Activated naive CD4-positive, alpha-beta T cell treated with anti-CD3 and anti-CD28 coated beads, Interleukin-2, amount 50 U/mL, for 24 hours (primary cell): ENCODE data around the gene TOX4.

Experiments used
- H3K27ac Mint-ChIP-seq: one replicate; pipeline ENCODE4 v1.8.0; 2021; ENCODE audit warnings: mild to moderate bottlenecking, mixed read lengths
- H3K27me3 Mint-ChIP-seq: one replicate; pipeline ENCODE4 v1.8.0; 2021; ENCODE audit warnings: mixed read lengths
- H3K36me3 Mint-ChIP-seq: one replicate; pipeline ENCODE4 v1.8.0; 2021; ENCODE audit warnings: mixed read lengths
- H3K4me1 Mint-ChIP-seq: one replicate; pipeline ENCODE4 v1.8.0; 2021; ENCODE audit warnings: mixed read lengths
- H3K4me3 Mint-ChIP-seq: one replicate; pipeline ENCODE4 v1.8.0; 2021; ENCODE audit warnings: mild to moderate bottlenecking, mixed read lengths
- H3K9me3 Mint-ChIP-seq: one replicate; pipeline ENCODE4 v1.8.0; 2021; ENCODE audit warnings: mixed read lengths

TOX4 gene

GRCh38 chr14:21486640-21487087 is 9.7 kb downstream of the TOX4 start:
- Mint-ChIP-seq H3K27ac (peak overlapping the region; percentile 52), H3K9me3 (no peaks in the 10 kb centered on the region), H3K4me3 (no peak overlapping the region), H3K27me3 (no peaks in the 10 kb centered on the region), H3K36me3 (peaks cover 2% of the 10 kb centered on the region), H3K4me1 (peaks cover 2% of the 10 kb centered on the region)

- peaks cover 17% of the 10 kb centered on the region for H3K4me1 Mint-ChIP-seq
- peaks cover 7% of the 10 kb centered on the region for H3K36me3 Mint-ChIP-seq
- no peak overlapping the region for H3K4me3 Mint-ChIP-seq
- H3K27me3 Mint-ChIP-seq = no peaks in the 10 kb centered on the region
- peak overlapping the region; percentile 65 for H3K27ac Mint-ChIP-seq
- H3K9me3 Mint-ChIP-seq = no peaks in the 10 kb centered on the region
Measured at GRCh38 chr14:21494902-21495762, 18.1 kb downstream of the TOX4 start.

- Mint-ChIP-seq H3K27me3 (no peaks in the 10 kb centered on the region), H3K27ac (no peak overlapping the region), H3K4me3 (no peak overlapping the region), H3K9me3 (no peaks in the 10 kb centered on the region), H3K36me3 (peaks cover 15% of the 10 kb centered on the region), H3K4me1 (peaks cover 26% of the 10 kb centered on the region)
Measured at GRCh38 chr14:21496453-21496852, 19.5 kb downstream of the TOX4 start.

DNA sequence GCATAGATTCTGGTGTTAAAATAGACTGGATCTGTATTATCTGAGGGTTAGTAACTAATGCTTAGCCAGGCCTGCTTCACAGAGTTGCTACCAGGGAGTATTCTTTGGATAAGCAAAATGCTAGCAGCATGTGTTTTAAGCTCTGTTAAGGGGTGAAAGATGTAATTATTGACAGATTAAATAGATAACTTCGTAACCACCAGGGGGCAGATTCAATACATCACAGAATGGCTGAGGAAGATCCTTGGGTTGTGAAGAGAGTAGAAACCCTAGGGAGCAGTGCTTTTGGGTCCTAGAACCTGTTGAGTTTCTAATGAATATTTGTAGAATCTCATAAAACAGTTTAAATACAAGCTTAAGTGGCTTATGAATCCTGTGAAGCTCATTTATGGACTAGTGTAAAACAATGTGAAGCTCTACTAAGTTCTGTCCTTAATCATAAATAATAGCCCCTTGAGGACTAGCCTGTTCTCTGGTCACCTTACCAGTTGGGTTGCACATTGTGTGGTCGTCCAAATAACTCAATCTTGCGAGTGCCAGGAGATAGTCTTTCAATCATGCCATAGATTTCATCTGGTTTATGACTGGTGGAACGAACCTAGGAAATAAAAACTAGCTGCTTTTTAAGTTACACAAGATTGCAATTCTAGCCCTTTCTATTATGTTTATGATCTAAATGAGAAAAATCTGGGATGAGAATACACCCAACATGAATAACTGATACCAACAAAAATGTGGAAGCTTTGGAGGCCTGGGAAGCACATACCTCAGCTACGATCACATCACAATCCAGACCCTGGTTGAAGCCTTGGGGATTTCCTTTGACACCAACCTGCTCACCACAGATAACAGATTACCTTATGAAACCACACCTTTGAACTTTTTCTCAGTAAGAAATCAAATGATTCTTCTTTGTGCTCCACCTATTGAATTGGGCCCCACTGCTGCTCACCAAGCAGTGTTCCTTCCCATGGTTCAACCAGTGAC is 21.8 kb downstream of the TOX4 start:
- Mint-ChIP-seq H3K27me3 (no peaks in the 10 kb centered on the region), H3K9me3 (no peaks in the 10 kb centered on the region), H3K36me3 (peaks cover 10% of the 10 kb centered on the region), H3K4me1 (peaks cover 30% of the 10 kb centered on the region), H3K4me3 (peak overlapping the region; percentile 13), H3K27ac (peak overlapping the region; percentile 89)

DNA sequence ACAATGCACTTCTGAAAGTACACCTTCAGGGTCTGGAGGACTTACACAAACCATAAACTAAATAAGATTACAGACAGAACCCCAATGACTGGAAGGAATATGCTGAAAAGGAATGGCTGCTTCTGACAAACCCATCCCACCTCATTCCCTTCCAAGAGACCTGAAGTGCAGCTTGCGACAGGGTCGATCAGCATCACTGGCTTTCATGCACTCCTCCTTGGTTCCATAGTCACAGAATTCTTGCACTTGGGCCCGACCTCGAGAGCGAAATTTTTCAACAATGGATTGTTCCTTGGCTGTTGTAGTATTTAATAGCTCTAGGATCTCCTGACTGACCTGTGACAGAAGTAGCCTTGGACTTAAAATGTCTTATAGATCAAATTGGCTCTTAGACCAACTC is 24.6 kb downstream of the TOX4 start:
- no peaks in the 10 kb centered on the region for H3K9me3 Mint-ChIP-seq
- H3K27me3 Mint-ChIP-seq = no peaks in the 10 kb centered on the region
- H3K36me3 Mint-ChIP-seq = peaks cover 8% of the 10 kb centered on the region
- no peak overlapping the region for H3K4me3 Mint-ChIP-seq
- peaks cover 41% of the 10 kb centered on the region for H3K4me1 Mint-ChIP-seq
- H3K27ac Mint-ChIP-seq = no peak overlapping the region

DNA sequence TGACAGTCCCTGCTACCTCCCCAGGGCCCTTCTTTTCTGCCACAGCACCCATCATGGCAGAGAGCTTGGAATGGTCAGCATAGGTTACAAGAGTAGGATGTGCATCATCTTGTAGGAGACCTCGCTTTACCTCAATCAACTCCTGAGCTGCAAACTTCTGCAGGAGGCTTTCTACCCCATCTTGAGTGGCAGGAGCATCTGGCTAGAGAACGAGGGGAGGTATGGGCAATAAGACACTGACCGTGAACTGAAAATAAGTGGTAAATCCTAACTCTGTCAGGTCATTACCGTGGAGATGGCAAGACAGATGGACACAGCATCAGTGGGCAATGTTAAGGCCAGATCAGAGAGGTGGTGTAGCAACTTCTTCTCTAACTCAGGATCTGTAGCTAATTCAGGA is 26.4 kb downstream of the TOX4 start:
- no peaks in the 10 kb centered on the region for H3K27me3 Mint-ChIP-seq
- H3K27ac Mint-ChIP-seq = peak overlapping the region; percentile 23
- H3K4me3 Mint-ChIP-seq = no peak overlapping the region
- H3K36me3 Mint-ChIP-seq = peaks cover 12% of the 10 kb centered on the region
- H3K4me1 Mint-ChIP-seq = peaks cover 52% of the 10 kb centered on the region
- no peaks in the 10 kb centered on the region for H3K9me3 Mint-ChIP-seq

- Mint-ChIP-seq H3K4me3 (peak overlapping the region; percentile 74), H3K4me1 (peaks cover 52% of the 10 kb centered on the region)
Measured at GRCh38 chr14:21505012-21505553, 28.1 kb downstream of the TOX4 start.

GRCh38 chr14:21506557-21506956 is 29.6 kb downstream of the TOX4 start:
- Mint-ChIP-seq H3K9me3 (no peaks in the 10 kb centered on the region), H3K27ac (no peak overlapping the region), H3K4me3 (no peak overlapping the region), H3K4me1 (peaks cover 51% of the 10 kb centered on the region), H3K27me3 (no peaks in the 10 kb centered on the region), H3K36me3 (peaks cover 13% of the 10 kb centered on the region)

More at GRCh38 chr14:21505012-21505553, 28.1 kb downstream of the TOX4 start:
- Mint-ChIP-seq H3K36me3 (peaks cover 16% of the 10 kb centered on the region), H3K9me3 (no peaks in the 10 kb centered on the region), H3K27ac (peak overlapping the region; percentile 91), H3K27me3 (no peaks in the 10 kb centered on the region)

DNA sequence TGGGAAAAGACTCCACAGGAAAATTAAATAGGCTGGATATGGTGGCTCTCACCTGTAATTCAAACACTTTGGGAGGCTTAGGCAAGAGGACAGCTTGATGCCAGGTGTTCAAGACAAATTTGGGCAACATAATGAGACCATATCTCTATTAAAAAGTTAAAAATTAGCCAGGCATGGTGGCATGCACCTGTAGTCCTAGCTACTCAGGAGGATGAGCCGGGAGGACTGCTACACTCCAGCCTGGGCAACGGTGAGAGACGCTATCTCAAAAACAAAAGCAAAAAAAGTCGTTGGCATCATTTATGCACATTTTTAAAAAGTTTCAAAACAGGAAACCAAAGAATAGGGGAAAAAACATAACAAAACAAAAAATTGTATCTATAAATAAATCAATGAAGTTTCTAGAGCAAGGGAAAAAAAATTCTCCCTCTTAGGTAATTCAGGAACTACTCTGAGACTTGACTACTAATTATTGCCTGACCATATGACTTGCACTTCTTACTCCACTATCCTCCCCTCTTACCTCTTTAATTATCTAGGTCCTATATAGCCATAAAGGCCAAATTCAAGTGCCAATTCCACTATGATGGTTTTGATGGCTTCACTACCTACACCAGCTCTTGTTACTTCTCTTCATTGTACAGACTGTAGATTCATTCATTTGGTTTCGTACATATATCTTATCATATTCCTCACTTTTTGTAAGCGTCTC is 32.6 kb downstream of the TOX4 start:
- no peaks in the 10 kb centered on the region for H3K27me3 Mint-ChIP-seq
- H3K9me3 Mint-ChIP-seq = no peaks in the 10 kb centered on the region
- peak overlapping the region; percentile 97 for H3K27ac Mint-ChIP-seq
- H3K4me1 Mint-ChIP-seq = peaks cover 50% of the 10 kb centered on the region
- peaks cover 13% of the 10 kb centered on the region for H3K36me3 Mint-ChIP-seq
- H3K4me3 Mint-ChIP-seq = peak overlapping the region; percentile 94

DNA sequence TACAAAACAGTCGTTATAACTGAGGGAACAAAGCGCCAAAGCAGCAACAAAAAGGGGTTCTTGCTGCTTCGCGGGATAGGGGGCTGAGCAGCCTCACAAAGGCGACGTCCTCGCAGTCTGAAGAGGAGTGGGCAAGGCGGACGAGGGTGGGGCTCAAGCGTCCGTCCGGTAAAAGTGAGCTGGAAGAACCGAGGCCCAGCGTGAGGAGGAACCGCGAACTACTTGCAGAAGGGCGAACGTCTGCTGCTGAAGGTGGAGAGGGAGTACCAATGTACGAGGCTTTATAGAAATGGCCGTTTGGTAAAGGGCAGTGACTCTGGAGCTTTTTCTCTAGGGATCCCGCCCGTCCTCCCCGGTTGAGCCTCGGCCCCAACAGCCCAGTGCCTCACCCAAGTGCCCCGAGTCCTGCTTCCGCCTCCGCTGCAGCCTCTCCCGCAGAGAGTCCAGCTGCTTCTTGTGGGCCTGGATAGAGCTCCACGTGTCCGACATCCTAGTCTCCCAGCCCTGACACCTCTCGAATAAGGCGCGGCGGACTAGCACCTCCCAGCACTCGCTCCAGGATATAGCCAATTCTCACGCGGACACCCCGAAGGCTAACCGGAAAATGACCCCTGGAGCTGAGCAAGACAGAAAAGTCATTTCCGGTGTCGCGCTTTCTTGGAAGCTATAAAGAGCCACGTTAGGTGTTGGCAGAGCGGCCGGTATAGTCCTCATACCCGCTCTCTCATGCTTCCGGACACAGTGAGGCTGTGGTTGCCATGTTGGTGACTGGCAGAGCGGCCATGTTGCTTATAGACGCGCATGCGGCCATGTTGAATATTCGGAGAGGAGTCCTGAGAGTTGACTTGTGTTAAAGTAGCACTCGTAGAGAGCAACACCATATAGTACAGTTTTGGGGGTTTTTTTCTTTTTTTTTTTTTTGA is 34.0 kb downstream of the TOX4 start, which contains the start of gene METTL3:
Gene METTL3 (minus strand): TSS at position 606 of the 923 bp plus-strand sequence. CDS start 117 bp downstream, at position 489.
- H3K9me3 Mint-ChIP-seq = no peaks in the 10 kb centered on the region
- no peaks in the 10 kb centered on the region for H3K27me3 Mint-ChIP-seq
- H3K27ac Mint-ChIP-seq = peak within 1 kb of the TSS; percentile 97
- H3K4me3 Mint-ChIP-seq = peak within 1 kb of the TSS; percentile 94
- peaks cover 13% of the 10 kb centered on the region for H3K36me3 Mint-ChIP-seq
- H3K4me1 Mint-ChIP-seq = peaks cover 39% of the 10 kb centered on the region

DNA sequence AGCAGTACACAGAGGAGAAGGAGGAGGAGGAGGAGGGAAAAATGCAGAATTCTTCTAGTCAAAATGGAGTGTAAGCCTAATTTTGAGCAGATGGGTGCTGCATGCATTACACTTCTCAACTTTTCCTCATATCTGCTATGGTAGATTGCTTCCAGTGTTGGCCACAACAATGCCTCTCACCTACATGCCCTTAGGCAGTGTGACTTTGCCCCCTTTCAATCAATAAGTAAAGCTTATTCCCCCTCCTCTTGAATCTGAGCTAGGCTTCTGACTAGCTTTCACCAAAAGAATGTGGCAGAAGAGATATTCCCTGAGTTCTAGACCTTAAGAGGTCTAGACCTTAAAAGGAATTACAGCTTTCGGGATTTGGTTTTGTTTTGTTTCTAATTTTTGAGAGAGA is 37.3 kb downstream of the TOX4 start:
- Mint-ChIP-seq H3K4me1 (peaks cover 18% of the 10 kb centered on the region), H3K9me3 (no peaks in the 10 kb centered on the region), H3K27me3 (no peaks in the 10 kb centered on the region), H3K4me3 (no peak overlapping the region), H3K27ac (no peak overlapping the region), H3K36me3 (peaks cover 8% of the 10 kb centered on the region)

DNA sequence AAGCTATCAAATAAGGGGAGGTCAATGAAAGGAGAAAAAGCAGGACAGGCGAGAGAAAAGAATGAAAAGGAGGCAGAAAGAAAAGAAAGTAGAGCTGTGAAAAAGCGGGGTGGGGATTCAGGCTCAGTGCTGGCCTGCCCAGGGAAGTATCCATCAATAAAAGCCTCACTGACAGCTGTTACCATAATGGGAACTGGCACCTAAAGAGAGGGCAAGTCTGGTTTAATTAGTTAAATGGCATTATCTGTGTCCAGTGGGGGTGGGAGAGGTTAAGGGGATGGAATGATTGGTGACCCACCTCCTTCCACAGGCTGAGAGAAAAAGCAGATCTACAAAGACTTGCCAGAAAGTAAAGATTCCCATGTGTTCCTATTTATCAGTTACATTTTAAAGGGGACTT is 41.7 kb downstream of the TOX4 start:
- Mint-ChIP-seq H3K27me3 (no peaks in the 10 kb centered on the region), H3K27ac (no peak overlapping the region), H3K4me1 (peaks cover 4% of the 10 kb centered on the region), H3K36me3 (no peaks in the 10 kb centered on the region), H3K9me3 (no peaks in the 10 kb centered on the region), H3K4me3 (no peak overlapping the region)

DNA sequence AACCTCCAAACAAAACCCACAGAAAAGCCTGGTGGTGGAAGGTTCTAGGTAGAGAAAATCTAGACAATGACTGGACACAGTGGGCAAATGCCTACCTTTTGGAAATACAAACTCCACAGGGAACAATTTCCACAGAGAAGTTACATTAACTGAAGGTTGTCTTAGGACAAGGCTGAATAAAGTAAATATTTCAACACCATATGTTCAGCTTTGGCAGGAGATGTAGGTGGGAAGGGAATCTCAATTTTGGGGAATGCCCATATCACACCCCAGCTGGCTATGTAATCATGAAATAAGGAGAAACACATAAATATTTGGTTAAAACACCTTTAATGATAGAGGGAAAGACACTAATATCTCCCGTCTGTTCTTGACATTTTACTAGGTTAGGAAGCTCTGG is 43.8 kb downstream of the TOX4 start:
- Mint-ChIP-seq H3K4me1 (peaks cover 9% of the 10 kb centered on the region), H3K4me3 (no peak overlapping the region), H3K27ac (no peak overlapping the region), H3K9me3 (no peaks in the 10 kb centered on the region), H3K36me3 (no peaks in the 10 kb centered on the region), H3K27me3 (no peaks in the 10 kb centered on the region)

- H3K36me3 Mint-ChIP-seq = no peaks in the 10 kb centered on the region
- no peak overlapping the region for H3K4me3 Mint-ChIP-seq
- no peak overlapping the region for H3K27ac Mint-ChIP-seq
- H3K9me3 Mint-ChIP-seq = no peaks in the 10 kb centered on the region
- peaks cover 12% of the 10 kb centered on the region for H3K4me1 Mint-ChIP-seq
- no peaks in the 10 kb centered on the region for H3K27me3 Mint-ChIP-seq
Measured at GRCh38 chr14:21521501-21521900, 44.5 kb downstream of the TOX4 start.
